Measurements from ENCODE around the gene LMOD3.

Gene LMOD3

GRCh38 chr3:69143612-69144011 is 21.2 kb upstream of the LMOD3 start:
- ChIA-PET CTCF (interaction anchor here (1.8 kb wide), 1 partner anchor 22 kb away, joined by 5 read pairs; no protein-coding TSS in a partner anchor), POLR2A (ENCODE audit: low non-redundant PET) (no interaction called here)
- TF ChIP-seq, protein P1, sequence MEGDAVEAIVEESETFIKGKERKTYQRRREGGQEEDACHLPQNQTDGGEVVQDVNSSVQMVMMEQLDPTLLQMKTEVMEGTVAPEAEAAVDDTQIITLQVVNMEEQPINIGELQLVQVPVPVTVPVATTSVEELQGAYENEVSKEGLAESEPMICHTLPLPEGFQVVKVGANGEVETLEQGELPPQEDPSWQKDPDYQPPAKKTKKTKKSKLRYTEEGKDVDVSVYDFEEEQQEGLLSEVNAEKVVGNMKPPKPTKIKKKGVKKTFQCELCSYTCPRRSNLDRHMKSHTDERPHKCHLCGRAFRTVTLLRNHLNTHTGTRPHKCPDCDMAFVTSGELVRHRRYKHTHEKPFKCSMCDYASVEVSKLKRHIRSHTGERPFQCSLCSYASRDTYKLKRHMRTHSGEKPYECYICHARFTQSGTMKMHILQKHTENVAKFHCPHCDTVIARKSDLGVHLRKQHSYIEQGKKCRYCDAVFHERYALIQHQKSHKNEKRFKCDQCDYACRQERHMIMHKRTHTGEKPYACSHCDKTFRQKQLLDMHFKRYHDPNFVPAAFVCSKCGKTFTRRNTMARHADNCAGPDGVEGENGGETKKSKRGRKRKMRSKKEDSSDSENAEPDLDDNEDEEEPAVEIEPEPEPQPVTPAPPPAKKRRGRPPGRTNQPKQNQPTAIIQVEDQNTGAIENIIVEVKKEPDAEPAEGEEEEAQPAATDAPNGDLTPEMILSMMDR (conservative IDR thresholded peaks at IDR 0.05; ENCODE audit: low read depth): no peak
- H3K27ac ChIP-seq: no peak overlapping the region
- peak; percentile 37 for DNase-seq (ENCODE audit: low spot score)

DNA sequence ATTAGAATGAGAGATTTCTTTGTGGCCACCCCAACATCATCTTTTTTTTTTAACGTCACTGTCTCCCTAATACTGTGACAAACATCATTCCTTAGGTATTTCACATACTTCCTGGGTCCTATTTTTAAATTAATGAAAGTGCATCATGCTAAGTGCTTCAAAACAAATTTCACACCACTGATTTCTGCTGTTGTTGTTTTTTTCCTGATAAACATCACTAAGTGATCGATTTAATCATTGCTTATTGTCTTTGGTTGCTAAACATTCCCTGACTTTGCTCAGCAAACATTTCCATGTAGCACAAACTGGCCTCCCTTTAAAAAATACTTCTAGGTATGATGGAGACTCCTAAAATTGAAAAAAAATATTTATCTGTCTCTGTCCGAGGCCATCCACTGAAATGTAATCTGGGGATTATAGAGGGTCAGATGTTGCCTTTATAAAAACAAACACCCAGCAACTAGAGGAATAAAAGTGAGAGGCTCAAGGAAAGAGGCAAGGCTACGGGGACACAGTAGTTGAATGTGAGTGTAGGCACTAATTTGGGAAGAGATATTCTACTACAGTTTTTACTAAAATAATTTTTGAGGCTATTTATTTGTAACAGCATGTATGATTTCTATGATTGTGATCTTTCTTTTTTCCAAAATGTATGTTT is 20.5 kb upstream of the LMOD3 start:
- H3K27ac ChIP-seq: no peak overlapping the region
- DNase-seq (ENCODE audit: low spot score): no peak
- TF ChIP-seq, protein P1 (conservative IDR thresholded peaks at IDR 0.05; ENCODE audit: low read depth): no peak
- CTCF ChIA-PET: no interaction called here
- POLR2A ChIA-PET (ENCODE audit: low non-redundant PET): no interaction called here

DNA sequence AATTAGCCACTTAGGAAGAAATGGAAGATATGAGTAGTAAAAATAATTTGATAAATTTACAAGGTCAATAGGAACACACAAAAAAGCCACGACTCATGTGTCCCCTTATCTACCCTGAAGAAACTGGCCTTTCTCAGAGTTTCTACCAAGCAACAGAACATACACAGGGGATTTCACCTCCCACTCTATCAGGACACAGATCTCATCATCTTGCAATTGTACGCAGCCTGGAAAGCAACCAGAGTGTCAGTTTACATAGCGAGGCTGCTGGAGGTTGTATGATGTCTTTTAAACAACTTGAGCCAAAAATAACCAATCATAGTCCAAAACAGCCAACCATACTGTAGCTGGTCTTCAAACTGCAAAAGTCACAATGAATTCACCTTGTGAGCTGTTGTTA is 19.7 kb upstream of the LMOD3 start:
- no peak for DNase-seq (ENCODE audit: low spot score)
- ChIA-PET CTCF (no interaction called here), POLR2A (ENCODE audit: low non-redundant PET) (no interaction called here)
- TF ChIP-seq, protein P1 (conservative IDR thresholded peaks at IDR 0.05; ENCODE audit: low read depth): no peak
- H3K27ac ChIP-seq: no peak overlapping the region

GRCh38 chr3:69141313-69141712 is 18.9 kb upstream of the LMOD3 start:
- no peak overlapping the region for H3K27ac ChIP-seq
- POLR2A ChIA-PET (ENCODE audit: low non-redundant PET): no interaction called here
- TF ChIP-seq, protein P1 (conservative IDR thresholded peaks at IDR 0.05; ENCODE audit: low read depth): no peak
- no peak for DNase-seq (ENCODE audit: low spot score)
- CTCF ChIA-PET: no interaction called here

DNA sequence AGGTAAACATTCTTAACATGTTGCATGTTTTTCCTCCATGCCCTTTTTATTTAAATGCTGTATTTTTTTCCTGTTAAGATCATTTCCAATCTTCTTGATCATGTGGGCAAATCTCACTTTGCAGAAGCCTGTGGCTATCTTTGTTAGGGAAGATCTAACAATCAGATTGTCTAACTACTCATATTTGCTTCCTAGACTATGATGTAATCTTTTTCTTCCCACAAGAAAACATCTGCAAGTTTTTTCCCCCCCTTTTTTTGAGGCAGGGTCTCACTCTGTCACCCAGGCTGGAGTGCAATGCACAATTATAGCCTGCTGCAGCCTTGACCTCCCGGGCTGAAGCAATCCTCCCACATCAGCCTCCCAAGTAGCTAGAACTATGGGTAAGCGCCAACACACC is 15.0 kb upstream of the LMOD3 start:
- no peak for DNase-seq (ENCODE audit: low spot score)
- TF ChIP-seq, protein P1 (conservative IDR thresholded peaks at IDR 0.05; ENCODE audit: low read depth): no peak
- POLR2A ChIA-PET (ENCODE audit: low non-redundant PET): no interaction called here
- H3K27ac ChIP-seq: no peak overlapping the region
- CTCF ChIA-PET: no interaction called here

DNA sequence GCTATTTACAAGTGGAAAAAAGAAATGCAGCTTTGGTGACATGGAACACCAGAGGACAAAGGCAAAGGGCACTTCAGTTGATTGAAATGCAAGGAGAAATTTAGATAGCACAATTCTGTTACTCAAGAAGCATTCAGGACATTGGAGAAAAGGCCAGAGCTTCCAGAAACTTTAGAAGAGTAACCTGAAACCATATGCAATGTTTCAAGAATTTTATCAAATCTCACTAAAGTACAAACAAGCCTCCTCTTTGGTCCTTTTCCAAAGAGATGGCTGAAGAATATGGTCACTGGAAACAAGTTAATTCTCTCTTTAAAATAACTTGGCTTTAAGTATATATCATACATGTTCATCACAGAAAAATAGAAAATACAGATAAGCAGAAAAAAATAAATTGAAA is 14.6 kb upstream of the LMOD3 start:
- no peak for DNase-seq (ENCODE audit: low spot score)
- CTCF ChIA-PET: no interaction called here
- TF ChIP-seq, protein P1 (conservative IDR thresholded peaks at IDR 0.05; ENCODE audit: low read depth): no peak
- POLR2A ChIA-PET (ENCODE audit: low non-redundant PET): no interaction called here
- no peak overlapping the region for H3K27ac ChIP-seq

All from RWPE1 (cell line).